HepG2 (cell line): ENCODE measurements around the gene FAM161A. TPM values are rescaled to one million over a fixed set of nuclear protein-coding genes. Genes with fewer than 3 reads are reported as not detected.

Source experiments
- ATAC-seq: fragments of 200-7000 bp; cut with Tn5 transposase; 3 replicates; pipeline ENCODE4 v1.9.1; 2020; ENCODE audit warnings: mild to moderate bottlenecking, moderate library complexity
- BruUV-seq: library from RNA; stranded (reverse); fragments of 400-500 nt; replicated peaks from 2 replicates; lab custom pipeline; 2021; lab: Mats Ljungman, UMichigan
- CTCF ChIA-PET: fragments of 300-600 bp; formaldehyde crosslinking; extraction: SDS; loops from one replicate; lab custom pipeline; 2021; ENCODE audit warnings: low total read pairs, inconsistent platforms, low intra/inter-chr PET ratio; lab: Yijun Ruan, JAX
- POLR2A ChIA-PET: fragments of 350-600 bp; sonication (Branson Sonifier 250); formaldehyde crosslinking; loops from one replicate; lab custom pipeline; 2020; ENCODE audit warnings: antibody characterized with exemption, inconsistent platforms; lab: Yijun Ruan, JAX
- DNase-seq: peaks from one replicate; pipeline ENCODE4 v3.0.0-alpha.2; 2015; ENCODE audit warnings: low spot score
- FAIRE-seq: peaks from 3 replicates; lab custom pipeline; 2011; peaks lifted over from hg19 to GRCh38; lab: Jason Lieb, UNC
- H2AFZ ChIP-seq: one replicate; pipeline ENCODE4 v1.6.1; 2011; ENCODE audit warnings: low read length, inconsistent platforms
- H3K27ac ChIP-seq: fragments of 300-600 bp; 3 replicates; pipeline ENCODE4 v1.8.0; 2011; ENCODE audit warnings: mixed run types, mild to moderate bottlenecking, mixed read lengths, low read length, inconsistent platforms; ENCODE audit not compliant: insufficient read depth; ENCODE audit errors: extremely low read length
- H3K27me3 ChIP-seq, 2 experiments: fragments of 200-600 bp in 1 of 2; 2 replicates in 1 of 2; 3 replicates in 1 of 2; pipeline versions ENCODE4 v1.6.0 to v1.8.0; 2011; ENCODE audit warnings: low read length in 2 of 2, mild to moderate bottlenecking in 2 of 2, moderate library complexity in 2 of 2, inconsistent platforms in 1 of 2; ENCODE audit not compliant: insufficient read depth in 2 of 2, control insufficient read depth in 1 of 2
- H3K36me3 ChIP-seq, 2 experiments: fragments of 200-600 bp in 1 of 2; replicated peaks in 1 of 2; 2 replicates in 1 of 2; 3 replicates in 1 of 2; pipeline versions ENCODE4 v1.5.1 to v1.8.0; 2011; ENCODE audit warnings: low read length in 2 of 2, inconsistent platforms in 1 of 2; ENCODE audit not compliant: insufficient read depth in 2 of 2, control insufficient read depth in 1 of 2
- H3K4me1 ChIP-seq: 2 replicates; pipeline ENCODE4 v1.5.1; 2012; ENCODE audit warnings: low read length, inconsistent platforms; ENCODE audit not compliant: insufficient read depth
- H3K4me2 ChIP-seq: 2 replicates; pipeline ENCODE4 v1.6.0; 2011; ENCODE audit warnings: low read depth, low read length, inconsistent platforms
- H3K4me3 ChIP-seq, 3 experiments: fragments of 200-600 bp in 1 of 3; sonication (generic), shearing (Covaris generic) in 1 of 3; replicated peaks in 1 of 3; 2 replicates each; pipeline ENCODE4 v1.5.1; 2011 to 2016; ENCODE audit warnings: low read length in 3 of 3, inconsistent platforms in 2 of 3, low read depth in 2 of 3, mild to moderate bottlenecking in 2 of 3, control low read depth in 1 of 3, mixed read lengths in 1 of 3; ENCODE audit not compliant: insufficient read depth in 1 of 3
- H3K79me2 ChIP-seq: one replicate; pipeline ENCODE4 v1.6.1; 2011; ENCODE audit warnings: low read length, inconsistent platforms; ENCODE audit not compliant: insufficient read depth
- H3K9ac ChIP-seq: 2 replicates; pipeline ENCODE4 v1.6.0; 2011; ENCODE audit warnings: mild to moderate bottlenecking, low read depth, low read length, inconsistent platforms; ENCODE audit not compliant: insufficient read depth
- H3K9me3 ChIP-seq: 2 replicates; pipeline ENCODE4 v1.5.1; 2012; ENCODE audit warnings: mild to moderate bottlenecking, low read length
- H4K20me1 ChIP-seq: 2 replicates; pipeline ENCODE4 v1.6.0; 2011; ENCODE audit warnings: inconsistent platforms, mild to moderate bottlenecking, low read length, moderate library complexity; ENCODE audit not compliant: insufficient read depth
- BRD4 ChIP-seq: sonication (generic); formaldehyde crosslinking; IDR thresholded peaks from 2 replicates; pipeline ENCODE4 v1.4.0; 2020; ENCODE audit warnings: missing genetic modification reagents
- ETV5 ChIP-seq: IDR thresholded peaks from 2 replicates; pipeline ENCODE4 v1.6.1; 2018; ENCODE audit warnings: missing biosample characterization, missing genetic modification reagents, inconsistent platforms, borderline replicate concordance
- FLYWCH1 ChIP-seq: sonication (generic); formaldehyde crosslinking; IDR thresholded peaks from 2 replicates; pipeline ENCODE4 v1.8.1; 2023; ENCODE audit warnings: mild to moderate bottlenecking, missing genetic modification reagents
- MAFG ChIP-seq: sonication (generic); formaldehyde crosslinking; IDR thresholded peaks from 2 replicates; pipeline ENCODE4 v1.5.1; 2020; ENCODE audit warnings: mild to moderate bottlenecking, missing genetic modification reagents
- MTF2 ChIP-seq: sonication (generic); formaldehyde crosslinking; IDR thresholded peaks from 2 replicates; pipeline ENCODE4 v1.5.0; 2020; ENCODE audit warnings: missing genetic modification reagents, borderline replicate concordance
- MYNN ChIP-seq: sonication (generic); formaldehyde crosslinking; IDR thresholded peaks from 2 replicates; pipeline ENCODE4 v1.4.0; 2020; ENCODE audit warnings: mild to moderate bottlenecking, low read depth, missing genetic modification reagents
- NR1H2 ChIP-seq: sonication (generic); formaldehyde crosslinking; IDR thresholded peaks from 2 replicates; pipeline ENCODE4 v1.8.1; 2022; ENCODE audit warnings: low read depth, missing genetic modification reagents, borderline replicate concordance
- RAD21 ChIP-seq: fragments of 450-650 bp; formaldehyde crosslinking; IDR thresholded peaks from 2 replicates; pipeline ENCODE4 v1.5.0; 2020; ENCODE audit warnings: mild to moderate bottlenecking
- RXRB ChIP-seq: IDR thresholded peaks from 2 replicates; pipeline ENCODE4 v1.6.1; 2016; ENCODE audit warnings: borderline replicate concordance, missing genetic modification reagents, missing compliant biosample characterization
- SALL2 ChIP-seq: sonication (generic); formaldehyde crosslinking; IDR thresholded peaks from 2 replicates; pipeline ENCODE4 v1.8.1; 2023; ENCODE audit warnings: mild to moderate bottlenecking, missing genetic modification reagents, inconsistent platforms
- TOPORS ChIP-seq: sonication (generic); formaldehyde crosslinking; IDR thresholded peaks from 2 replicates; pipeline ENCODE4 v1.8.0; 2023; ENCODE audit warnings: mild to moderate bottlenecking, missing genetic modification reagents
- TSC22D2 ChIP-seq: sonication (generic); formaldehyde crosslinking; IDR thresholded peaks from 2 replicates; pipeline ENCODE4 v1.5.1; 2020; ENCODE audit warnings: missing genetic modification reagents, mild to moderate bottlenecking, borderline replicate concordance
- ZFP90 ChIP-seq: sonication (generic); formaldehyde crosslinking; IDR thresholded peaks from 2 replicates; pipeline ENCODE4 v1.8.0; 2022; ENCODE audit warnings: missing genetic modification reagents, mild to moderate bottlenecking, inconsistent platforms, borderline replicate concordance
- ZNF124 ChIP-seq: sonication (generic); formaldehyde crosslinking; IDR thresholded peaks from 2 replicates; pipeline ENCODE4 v1.4.0; 2020; ENCODE audit warnings: missing genetic modification reagents
- ZNF510 ChIP-seq: sonication (generic); formaldehyde crosslinking; IDR thresholded peaks from 2 replicates; pipeline ENCODE4 v1.4.0; 2020; ENCODE audit warnings: low read depth, mild to moderate bottlenecking, missing genetic modification reagents
- ZNF562 ChIP-seq: sonication (generic); formaldehyde crosslinking; IDR thresholded peaks from 2 replicates; pipeline ENCODE4 v1.8.0; 2022; ENCODE audit warnings: missing genetic modification reagents, borderline replicate concordance
- ZNF644 ChIP-seq: IDR thresholded peaks from 2 replicates; pipeline ENCODE4 v1.6.1; 2016; ENCODE audit warnings: low read depth
- WGBS: methylation state at CpG from one replicate; pipeline ENCODE4 v1.1.6; 2017; ENCODE audit warnings: low lambda C conversion rate; 5-methylcytosine and 5-hydroxymethylcytosine counted together
- in situ Hi-C: cut with HindIII; loops from 2 replicates; pipeline ENCODE4 v1.10.0; 2017; ENCODE audit warnings: low pct_unique_long_range_greater_than_20kb; ENCODE audit not compliant: extremely low pct_ligation_motif_present
- intact Hi-C: fragments of 100-400 bp; cut with micrococcal nuclease; formaldehyde crosslinking; loops from one replicate; pipeline ENCODE4 v1.10.0; 2022; ENCODE audit not compliant: unreplicated experiment
- polyA plus RNA-seq, 8 experiments: library from polyadenylated mRNA; depleted of rRNA in 3 of 8; stranded (reverse) in 7 of 8; unstranded in 1 of 8; fragments of >200 nt; fragmentation: Illumina TruSeq in 4 of 8; extraction: Trizol in 4 of 8; gene quantifications; 2 replicates each; pipeline versions ENCODE4 v1.2.1 to v1.2.3, GENCODE V29; 2011 to 2016; ENCODE audit warnings: low read depth in 4 of 8, missing spikeins in 1 of 8, mixed read lengths in 1 of 8; ENCODE audit not compliant: insufficient read depth in 1 of 8
- total RNA-seq, 5 experiments: library from RNA; depleted of rRNA; stranded (reverse); fragments of >200 nt; fragmentation: Illumina TruSeq; extraction: Trizol; gene quantifications; 2 replicates each; pipeline ENCODE4 v1.2.3, GENCODE V29; 2016; ENCODE audit warnings: low read depth in 1 of 5
- TF ChIP-seq, protein P1 (sequence below): sonication (generic); formaldehyde crosslinking; IDR thresholded peaks from 2 replicates; pipeline ENCODE4 v1.8.1; 2023; ENCODE audit warnings: mild to moderate bottlenecking, missing genetic modification reagents
- TF ChIP-seq, protein P2 (sequence below): sonication (generic); formaldehyde crosslinking; IDR thresholded peaks from 2 replicates; pipeline ENCODE4 v1.5.0; 2020; ENCODE audit warnings: missing genetic modification reagents, mild to moderate bottlenecking, borderline replicate concordance
- TF ChIP-seq, protein P3 (sequence below): IDR thresholded peaks from 2 replicates; pipeline ENCODE4 v1.4.0; 2020; ENCODE audit warnings: mild to moderate bottlenecking, missing genetic modification reagents

The FAM161A gene
- total and polyA plus RNA-seq, 2 of the 13 experiments (the other 11 are each of a cell fraction or from before 2014, with no cell fraction given): 2.7 to 3.4 TPM

DNA sequence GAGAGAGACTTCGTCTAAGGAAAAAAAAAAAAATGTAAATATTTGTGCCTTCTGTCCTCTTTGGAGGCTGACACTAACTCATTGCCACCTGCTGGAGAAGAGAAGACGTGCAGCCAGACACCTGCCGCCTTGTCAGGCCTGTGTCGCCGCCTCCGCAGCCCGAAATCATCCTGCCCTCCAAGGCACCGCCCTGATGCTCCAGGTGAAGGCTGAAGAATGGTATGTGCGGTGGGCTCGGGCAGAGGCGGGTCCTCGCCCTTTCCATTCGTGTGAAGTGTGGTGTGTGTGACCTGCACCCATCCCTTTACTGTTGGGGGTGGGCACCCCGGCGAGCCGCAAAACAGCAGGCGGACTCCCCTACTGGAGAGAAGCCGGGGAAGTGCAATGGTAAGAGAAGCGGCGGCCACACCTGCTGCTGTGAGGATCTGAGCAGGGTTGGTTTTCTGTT, 60.4 kb downstream of the FAM161A start:
- ATAC-seq: peak; percentile 95
- FAIRE-seq: peak; percentile 60
- Histone ChIP-seq H3K9ac (no peak overlapping the region), H3K36me3 (no peaks in the 10 kb centered on the region), H3K4me1 (0 out of 2 replicates have a peak, but pooled peaks cover 12% of the 10 kb centered on the region), H4K20me1 (no peaks in the 10 kb centered on the region), H2AFZ (no peak overlapping the region), H3K27ac (no peak overlapping the region), H3K27me3 (peaks cover 3 to 17% of the 10 kb centered on the region in 2 experiments; a peak in 3 of 5 replicates), H3K9me3 (no peaks in the 10 kb centered on the region), H3K4me2 (peak overlapping the region; percentile 40; the same call in 1 of the 2 replicates), H3K79me2 (no peaks in the 10 kb centered on the region), H3K4me3 (no peak overlapping the region; a peak in 1 of 6 replicates)
- 42% methylated on average over 19 of the region's 20 CpGs for WGBS
- no TSS peak for BruUV-seq
- CTCF ChIA-PET: interaction anchor here (0.5 kb wide), 1 partner anchor 382 kb away, joined by 6 read pairs; no protein-coding TSS in a partner anchor
- in situ Hi-C loops (no loop called here), intact Hi-C loops (no loop called here)
- POLR2A ChIA-PET: no interaction called here
- peak; percentile 67 for DNase-seq
- no peak for TF ChIP-seq BRD4
- TF ChIP-seq ETV5 (CRISPR knock-in tag): peak; percentile 40; the same call in 1 of the 2 replicates
- no peak for TF ChIP-seq TOPORS (CRISPR knock-in tag)
- TF ChIP-seq TSC22D2: peak; percentile 70; the same call in 1 of the 2 replicates
- peak; percentile 61 for TF ChIP-seq RAD21 (CRISPR knock-in tag)
- TF ChIP-seq ZNF510 (CRISPR knock-in tag): no peak
- no peak for TF ChIP-seq ZNF562 (CRISPR knock-in tag)
- TF ChIP-seq ZNF124: no peak
- TF ChIP-seq, protein P1, sequence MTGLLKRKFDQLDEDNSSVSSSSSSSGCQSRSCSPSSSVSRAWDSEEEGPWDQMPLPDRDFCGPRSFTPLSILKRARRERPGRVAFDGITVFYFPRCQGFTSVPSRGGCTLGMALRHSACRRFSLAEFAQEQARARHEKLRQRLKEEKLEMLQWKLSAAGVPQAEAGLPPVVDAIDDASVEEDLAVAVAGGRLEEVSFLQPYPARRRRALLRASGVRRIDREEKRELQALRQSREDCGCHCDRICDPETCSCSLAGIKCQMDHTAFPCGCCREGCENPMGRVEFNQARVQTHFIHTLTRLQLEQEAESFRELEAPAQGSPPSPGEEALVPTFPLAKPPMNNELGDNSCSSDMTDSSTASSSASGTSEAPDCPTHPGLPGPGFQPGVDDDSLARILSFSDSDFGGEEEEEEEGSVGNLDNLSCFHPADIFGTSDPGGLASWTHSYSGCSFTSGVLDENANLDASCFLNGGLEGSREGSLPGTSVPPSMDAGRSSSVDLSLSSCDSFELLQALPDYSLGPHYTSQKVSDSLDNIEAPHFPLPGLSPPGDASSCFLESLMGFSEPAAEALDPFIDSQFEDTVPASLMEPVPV (CRISPR knock-in tag): no peak
- TF ChIP-seq FLYWCH1 (CRISPR knock-in tag): no peak
- TF ChIP-seq ZFP90: 0 out of 2 replicates have a peak, but pooled peaks have one; percentile 32
- TF ChIP-seq MTF2: no peak
- no peak for TF ChIP-seq SALL2 (CRISPR knock-in tag)
- TF ChIP-seq ZNF644 (CRISPR knock-in tag): no peak
- TF ChIP-seq MYNN: no peak
- peak; percentile 33; the same call in 1 of the 2 replicates for TF ChIP-seq RXRB (CRISPR knock-in tag)
- TF ChIP-seq MAFG (CRISPR knock-in tag): no peak
- no peak for TF ChIP-seq NR1H2 (CRISPR knock-in tag)
- TF ChIP-seq, protein P2, sequence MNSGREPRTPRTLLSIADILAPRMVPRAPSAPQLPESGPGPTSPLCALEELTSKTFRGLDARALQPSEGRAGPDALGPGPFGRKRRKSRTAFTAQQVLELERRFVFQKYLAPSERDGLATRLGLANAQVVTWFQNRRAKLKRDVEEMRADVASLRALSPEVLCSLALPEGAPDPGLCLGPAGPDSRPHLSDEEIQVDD (CRISPR knock-in tag): no peak
- TF ChIP-seq, protein P3, sequence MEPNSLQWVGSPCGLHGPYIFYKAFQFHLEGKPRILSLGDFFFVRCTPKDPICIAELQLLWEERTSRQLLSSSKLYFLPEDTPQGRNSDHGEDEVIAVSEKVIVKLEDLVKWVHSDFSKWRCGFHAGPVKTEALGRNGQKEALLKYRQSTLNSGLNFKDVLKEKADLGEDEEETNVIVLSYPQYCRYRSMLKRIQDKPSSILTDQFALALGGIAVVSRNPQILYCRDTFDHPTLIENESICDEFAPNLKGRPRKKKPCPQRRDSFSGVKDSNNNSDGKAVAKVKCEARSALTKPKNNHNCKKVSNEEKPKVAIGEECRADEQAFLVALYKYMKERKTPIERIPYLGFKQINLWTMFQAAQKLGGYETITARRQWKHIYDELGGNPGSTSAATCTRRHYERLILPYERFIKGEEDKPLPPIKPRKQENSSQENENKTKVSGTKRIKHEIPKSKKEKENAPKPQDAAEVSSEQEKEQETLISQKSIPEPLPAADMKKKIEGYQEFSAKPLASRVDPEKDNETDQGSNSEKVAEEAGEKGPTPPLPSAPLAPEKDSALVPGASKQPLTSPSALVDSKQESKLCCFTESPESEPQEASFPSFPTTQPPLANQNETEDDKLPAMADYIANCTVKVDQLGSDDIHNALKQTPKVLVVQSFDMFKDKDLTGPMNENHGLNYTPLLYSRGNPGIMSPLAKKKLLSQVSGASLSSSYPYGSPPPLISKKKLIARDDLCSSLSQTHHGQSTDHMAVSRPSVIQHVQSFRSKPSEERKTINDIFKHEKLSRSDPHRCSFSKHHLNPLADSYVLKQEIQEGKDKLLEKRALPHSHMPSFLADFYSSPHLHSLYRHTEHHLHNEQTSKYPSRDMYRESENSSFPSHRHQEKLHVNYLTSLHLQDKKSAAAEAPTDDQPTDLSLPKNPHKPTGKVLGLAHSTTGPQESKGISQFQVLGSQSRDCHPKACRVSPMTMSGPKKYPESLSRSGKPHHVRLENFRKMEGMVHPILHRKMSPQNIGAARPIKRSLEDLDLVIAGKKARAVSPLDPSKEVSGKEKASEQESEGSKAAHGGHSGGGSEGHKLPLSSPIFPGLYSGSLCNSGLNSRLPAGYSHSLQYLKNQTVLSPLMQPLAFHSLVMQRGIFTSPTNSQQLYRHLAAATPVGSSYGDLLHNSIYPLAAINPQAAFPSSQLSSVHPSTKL (CRISPR knock-in tag): peak; percentile 49; the same call in 1 of the 2 replicates
